Ecto neural progenitor cell (in vitro differentiated cells): Measurements from ENCODE around the gene TRUB1.
"Not testable (repeated sequence)": the region's sequence is repeated elsewhere in the genome, so short reads cannot be mapped to it uniquely, and the experiment has no call there.

Experiments used
- DNase-seq: peaks from one replicate; pipeline ENCODE4 v3.0.0-alpha.2; 2018; ENCODE audit warnings: low spot score

TRUB1 gene

GRCh38 chr10:114925587-114926586 is 12.1 kb upstream of the TRUB1 start:
- DNase-seq: no peak

GRCh38 chr10:114928818-114929217 is 9.2 kb upstream of the TRUB1 start:
- no peak for DNase-seq

- no peak for DNase-seq
Measured at GRCh38 chr10:114930320-114930719, 7.7 kb upstream of the TRUB1 start.

- no peak for DNase-seq
Measured at GRCh38 chr10:114931072-114931679, 6.8 kb upstream of the TRUB1 start.

- DNase-seq: no peak
Measured at GRCh38 chr10:114932225-114932624, 5.8 kb upstream of the TRUB1 start.

- no peak for DNase-seq
Measured at GRCh38 chr10:114932945-114933344, 5.0 kb upstream of the TRUB1 start.

- no peak for DNase-seq
Measured at GRCh38 chr10:114933588-114933987, 4.4 kb upstream of the TRUB1 start.

GRCh38 chr10:114933995-114934394 is 4.0 kb upstream of the TRUB1 start:
- not testable (repeated sequence) for DNase-seq

GRCh38 chr10:114938856-114939193 is 830 bp downstream of the TRUB1 start:
- DNase-seq: no peak

- DNase-seq: no peak
Measured at GRCh38 chr10:114940735-114941134, 2.7 kb downstream of the TRUB1 start.

GRCh38 chr10:114943000-114943399 is 5.0 kb downstream of the TRUB1 start:
- no peak for DNase-seq

- DNase-seq: no peak
Measured at GRCh38 chr10:114953047-114953446, 15.1 kb downstream of the TRUB1 start.

- no peak for DNase-seq
Measured at GRCh38 chr10:114955984-114956383, 18.0 kb downstream of the TRUB1 start.

- DNase-seq: no peak
Measured at GRCh38 chr10:114956466-114956865, 18.5 kb downstream of the TRUB1 start.

- DNase-seq: no peak
Measured at GRCh38 chr10:114957122-114957521, 19.1 kb downstream of the TRUB1 start.

GRCh38 chr10:114957673-114958072 is 19.7 kb downstream of the TRUB1 start:
- DNase-seq: no peak

GRCh38 chr10:114962441-114962840 is 24.4 kb downstream of the TRUB1 start:
- no peak for DNase-seq

- no peak for DNase-seq
Measured at GRCh38 chr10:114963908-114964307, 25.9 kb downstream of the TRUB1 start.

- DNase-seq: no peak
Measured at GRCh38 chr10:114967071-114967470, 29.1 kb downstream of the TRUB1 start.

- no peak for DNase-seq
Measured at GRCh38 chr10:114970515-114970914, 32.5 kb downstream of the TRUB1 start.

- no peak for DNase-seq
Measured at GRCh38 chr10:114973306-114973705, 35.3 kb downstream of the TRUB1 start.

- DNase-seq: no peak
Measured at GRCh38 chr10:114973997-114974396, 36.0 kb downstream of the TRUB1 start.

- DNase-seq: no peak
Measured at GRCh38 chr10:114974625-114975024, 36.6 kb downstream of the TRUB1 start.
